ENCODE data around the gene TCF7L2.

TCF7L2 gene

GRCh38 chr10:113148071-113148825, 198.2 kb downstream of the TCF7L2 start:
- DNase-seq (ENCODE audit: low read depth in 2 of 2) = no peak

GRCh38 chr10:113148901-113149300, 198.9 kb downstream of the TCF7L2 start:
- DNase-seq (ENCODE audit: low read depth in 2 of 2) = no peak

DNA sequence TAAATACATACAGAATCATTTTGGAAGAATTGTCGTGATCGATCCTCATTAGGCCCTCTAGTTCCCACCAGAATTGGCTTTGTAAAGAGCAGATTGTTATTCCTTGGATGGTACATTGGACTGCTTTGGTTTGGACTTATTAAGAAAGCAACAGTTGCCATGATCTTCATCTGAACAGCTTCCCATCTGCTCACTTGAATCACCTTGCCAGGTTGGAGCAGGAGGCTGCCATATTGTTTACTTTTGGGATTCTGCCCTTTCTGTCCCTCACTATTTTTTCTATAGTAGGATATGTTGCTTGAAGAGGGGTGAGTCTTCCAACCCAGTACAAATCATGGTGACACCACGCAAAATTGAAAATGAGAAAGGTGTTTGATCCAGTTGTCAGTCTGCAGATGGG, 199.6 kb downstream of the TCF7L2 start:
- no peak for DNase-seq (ENCODE audit: low read depth in 2 of 2)

- no peak for DNase-seq (ENCODE audit: low read depth in 2 of 2)
These were observed 201.2 kb downstream of the TCF7L2 start for GRCh38 chr10:113151190-113151666.

- no peak for DNase-seq (ENCODE audit: low read depth in 2 of 2)
These were observed 203.6 kb downstream of the TCF7L2 start for GRCh38 chr10:113153493-113154102.

DNA sequence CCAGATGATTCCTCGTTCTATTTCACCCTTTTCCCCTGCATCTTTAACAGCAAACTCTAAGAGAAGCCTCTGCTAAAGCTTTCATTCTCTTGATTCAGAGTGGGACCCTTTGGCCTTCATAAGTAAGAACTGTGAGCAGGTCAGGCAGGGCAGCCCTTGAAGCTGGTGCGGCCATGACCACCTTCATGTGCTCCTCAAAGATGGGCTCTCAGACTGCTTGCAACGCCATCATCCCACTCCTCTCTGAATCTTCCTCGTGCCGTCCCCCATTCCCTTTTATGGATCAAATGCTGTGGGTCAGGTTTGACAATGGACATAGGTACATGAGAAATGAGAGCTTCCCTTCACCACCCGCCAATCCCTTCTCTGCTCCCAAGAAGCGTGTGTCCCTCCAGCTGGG, 207.4 kb downstream of the TCF7L2 start:
- no peak for DNase-seq (ENCODE audit: low read depth in 2 of 2)

- DNase-seq (ENCODE audit: low read depth in 2 of 2) = no peak
These were observed 208.1 kb downstream of the TCF7L2 start for GRCh38 chr10:113158183-113158582.

DNA sequence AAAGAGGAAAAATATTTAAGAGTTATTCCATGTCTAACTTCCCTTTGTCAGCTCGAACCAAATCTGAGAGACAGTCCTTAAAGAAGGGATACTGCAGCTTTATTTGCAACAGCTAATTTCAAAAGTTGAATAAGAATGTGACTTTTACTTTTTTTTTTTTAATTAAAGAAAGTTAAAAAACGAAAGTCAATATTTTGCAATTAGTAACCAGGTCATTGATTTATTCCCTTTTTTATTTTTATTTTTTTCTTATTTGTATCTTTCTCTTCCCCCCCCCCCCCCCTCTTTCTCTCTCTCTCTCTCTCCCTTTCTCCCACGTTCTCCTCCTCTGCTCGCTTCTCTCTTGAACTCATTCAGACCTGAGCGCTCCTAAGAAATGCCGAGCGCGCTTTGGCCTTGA, 209.5 kb downstream of the TCF7L2 start:
- no peak for DNase-seq (ENCODE audit: low read depth in 2 of 2)

DNA sequence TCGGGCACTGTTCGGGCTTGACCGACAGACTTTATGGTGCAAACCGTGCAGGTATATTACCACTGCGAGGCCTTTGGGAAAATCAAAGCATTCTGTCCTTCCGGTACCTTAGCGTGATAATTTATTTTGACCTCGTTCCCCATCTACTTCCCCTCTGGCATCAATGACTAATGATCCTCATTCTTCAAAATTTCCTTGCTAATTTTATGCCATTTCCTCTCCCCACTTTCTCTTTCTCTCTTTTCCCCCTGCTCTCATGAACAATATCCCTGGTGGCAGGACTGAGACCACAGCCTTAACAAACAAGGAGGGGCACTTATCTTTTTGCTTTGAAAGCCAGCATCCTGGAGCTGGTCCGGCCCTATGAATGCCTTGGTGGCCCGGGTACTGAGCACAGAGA, 210.6 kb downstream of the TCF7L2 start:
- DNase-seq (ENCODE audit: low read depth in 2 of 2) = no peak

DNA sequence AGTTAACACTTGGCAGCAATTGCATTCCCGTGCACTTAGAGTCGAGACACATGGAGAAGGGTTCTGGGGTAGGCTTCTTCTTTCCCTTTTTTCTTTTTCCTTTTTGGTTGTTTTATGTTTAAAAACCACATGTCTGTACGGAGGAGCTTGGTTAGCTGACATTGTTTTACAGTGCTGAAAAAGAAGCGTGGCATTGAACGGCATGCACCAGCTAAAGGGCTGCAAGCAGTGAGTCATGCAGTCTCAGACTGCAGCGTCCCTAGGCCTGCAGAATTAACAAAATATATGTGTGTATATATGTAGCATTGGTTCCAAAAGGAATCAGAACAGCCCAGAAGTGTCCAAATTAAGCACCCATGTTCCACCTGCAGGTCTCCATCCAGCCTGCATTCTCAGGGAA, 211.0 kb downstream of the TCF7L2 start:
- DNase-seq (ENCODE audit: low read depth in 2 of 2) = no peak

DNA sequence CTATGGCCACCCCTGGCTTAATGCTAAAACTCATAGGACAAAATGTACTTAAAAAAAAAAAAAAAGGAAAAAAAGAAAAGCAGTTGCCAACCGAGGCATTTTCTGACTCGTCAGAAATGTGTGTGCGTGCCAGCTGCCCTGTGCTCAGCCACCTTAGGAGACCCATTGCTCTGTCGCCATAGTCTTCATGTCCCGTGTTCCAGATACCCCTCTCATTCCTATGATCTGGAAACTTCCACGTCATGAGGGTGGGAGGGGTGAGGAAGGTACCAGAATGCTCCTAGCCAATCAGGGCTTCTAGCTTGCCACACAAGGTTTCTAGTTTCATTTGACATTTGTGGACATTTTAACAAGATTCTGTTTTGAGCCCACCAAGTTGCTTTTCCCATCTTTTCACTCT, 212.9 kb downstream of the TCF7L2 start:
- DNase-seq (ENCODE audit: low read depth in 2 of 2) = no peak

GRCh38 chr10:113165673-113166072, 215.6 kb downstream of the TCF7L2 start:
- no peak for DNase-seq (ENCODE audit: low read depth in 2 of 2)

DNA sequence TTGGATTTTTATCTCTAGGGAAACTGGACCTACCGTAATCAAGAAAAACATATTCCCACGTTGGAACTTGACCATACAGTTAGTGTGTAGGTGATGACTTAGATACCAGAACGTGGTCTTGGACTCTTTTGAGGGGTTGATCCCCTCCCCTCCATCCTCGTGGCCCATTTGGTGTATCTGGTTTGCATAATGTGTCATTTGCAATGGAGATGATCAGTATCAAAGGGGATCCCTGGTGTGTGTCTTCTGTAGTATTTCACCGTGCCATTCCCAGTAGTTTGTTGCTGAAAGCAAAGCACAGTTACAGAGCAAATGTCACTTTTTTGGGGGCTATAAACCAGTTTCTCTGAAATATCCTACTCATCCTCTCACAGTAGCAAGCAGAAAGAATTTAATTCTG, 217.7 kb downstream of the TCF7L2 start:
- no peak for DNase-seq (ENCODE audit: low read depth in 2 of 2)

- no peak for DNase-seq (ENCODE audit: low read depth in 2 of 2)
These were observed 218.5 kb downstream of the TCF7L2 start for GRCh38 chr10:113168584-113168983.

GRCh38 chr10:113169111-113169510, 219.1 kb downstream of the TCF7L2 start:
- DNase-seq (ENCODE audit: low read depth in 2 of 2) = no peak

DNA sequence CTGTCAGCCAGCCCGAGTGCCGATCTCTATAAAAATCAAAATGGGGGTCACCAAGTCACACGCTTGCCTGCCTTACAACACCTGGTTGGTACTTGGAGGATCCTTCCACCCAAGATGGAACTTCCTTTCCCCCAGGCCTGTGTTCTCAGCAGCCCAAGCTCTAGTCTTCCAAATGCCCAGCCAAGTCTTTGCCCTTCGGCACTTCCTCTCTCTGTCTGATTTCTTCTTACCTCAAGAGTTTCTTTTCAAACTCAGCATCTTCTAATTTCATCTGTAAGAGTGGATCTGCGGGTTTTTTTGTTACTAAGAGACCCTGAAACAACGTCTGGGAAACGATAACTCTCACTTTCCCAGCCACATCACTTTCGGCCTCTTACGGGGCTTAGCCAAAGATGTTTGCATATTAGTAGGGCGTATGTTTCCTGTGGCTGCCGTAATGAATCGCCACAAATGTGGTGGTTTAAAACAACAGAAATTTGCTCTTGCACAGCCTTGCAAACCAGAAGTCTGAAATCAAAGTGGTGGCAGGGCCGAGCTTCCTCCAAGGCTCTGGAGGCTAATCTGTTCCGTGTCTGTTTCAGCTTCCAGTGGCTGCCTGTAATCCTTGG, 219.9 kb downstream of the TCF7L2 start:
- no peak for DNase-seq (ENCODE audit: low read depth in 2 of 2)

GRCh38 chr10:113171662-113172061, 221.6 kb downstream of the TCF7L2 start:
- DNase-seq (ENCODE audit: low read depth in 2 of 2) = no peak

DNA sequence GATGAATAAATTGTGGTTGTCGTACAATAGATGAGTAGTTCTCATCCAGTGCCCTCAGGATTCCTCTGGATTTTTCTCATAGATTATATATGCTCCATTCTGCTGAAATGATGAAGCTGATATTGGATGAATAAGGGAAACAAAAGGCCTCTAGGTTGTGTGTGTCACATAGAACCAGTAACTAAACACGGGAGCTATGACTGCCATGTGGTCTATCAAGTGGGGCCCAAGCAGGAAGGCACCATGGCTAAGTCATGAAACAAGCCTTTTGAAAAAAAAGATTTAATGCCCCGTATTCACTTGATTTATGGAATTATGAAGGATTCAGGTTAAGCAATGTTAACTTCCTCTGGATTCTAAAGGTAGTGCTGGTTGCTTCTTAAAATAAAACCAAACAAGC, 225.1 kb downstream of the TCF7L2 start:
- DNase-seq (ENCODE audit: low read depth in 2 of 2) = no peak

DNA sequence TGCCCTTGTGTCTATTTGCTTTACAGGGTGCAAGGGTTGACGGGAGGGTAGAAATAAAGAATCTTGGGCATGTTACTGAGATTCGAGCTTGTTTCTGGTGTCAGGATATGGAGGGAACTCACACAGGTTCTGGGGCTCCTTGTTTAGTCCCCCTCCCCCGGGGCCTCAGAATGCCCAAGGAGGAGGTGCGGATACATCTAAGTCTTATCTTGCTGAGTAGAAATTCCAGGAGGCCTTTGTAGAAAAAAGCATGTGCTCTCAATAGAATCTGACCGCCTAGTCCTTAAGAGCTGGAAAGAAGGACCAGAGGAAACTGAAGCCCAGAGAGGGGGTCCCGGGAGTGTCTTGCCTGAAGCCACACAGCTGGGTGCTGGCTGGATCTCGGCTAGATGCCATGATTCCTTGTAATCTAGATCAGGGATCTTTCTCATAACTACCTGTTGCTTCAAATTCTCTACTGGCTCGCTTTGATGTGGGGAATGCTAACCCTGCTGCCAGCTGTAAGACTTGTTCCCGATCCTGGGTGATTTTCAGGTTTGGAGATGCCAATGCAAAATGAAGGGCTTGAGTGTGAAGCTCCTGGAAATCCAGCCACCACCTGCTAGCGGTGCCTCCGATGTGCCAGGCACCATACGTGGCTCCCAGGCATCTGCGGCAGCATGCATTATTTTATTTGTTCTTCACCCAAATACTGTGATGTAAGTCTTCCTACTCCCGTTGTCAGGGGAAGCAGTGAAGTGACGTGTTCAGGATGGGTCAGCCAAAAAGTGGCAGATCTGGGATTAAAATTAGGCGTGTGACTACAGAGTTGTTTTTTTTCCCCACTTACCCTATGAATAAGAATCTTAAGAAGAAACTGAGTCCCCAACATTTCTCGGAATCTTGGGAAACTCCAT, 226.0 kb downstream of the TCF7L2 start:
- DNase-seq (ENCODE audit: low read depth in 2 of 2) = no peak

- no peak for DNase-seq (ENCODE audit: low read depth in 2 of 2)
These were observed 226.7 kb downstream of the TCF7L2 start for GRCh38 chr10:113176652-113177155.

- DNase-seq (ENCODE audit: low read depth in 2 of 2) = no peak
These were observed 227.3 kb downstream of the TCF7L2 start for GRCh38 chr10:113177156-113177935.
